Smooth muscle cell of the brain vasculature (primary cell): Measurements from ENCODE around the gene KIF26B.
"Not testable (repeated sequence)": the region's sequence is repeated elsewhere in the genome, so short reads cannot be mapped to it uniquely, and the experiment has no call there.

Source experiments
- DNase-seq: peaks from one replicate; pipeline ENCODE4 v3.0.0-alpha.2; 2012; ENCODE audit warnings: low read depth, low spot score

The KIF26B gene

GRCh38 chr1:245622332-245623014, 467.7 kb downstream of the KIF26B start:
- no peak for DNase-seq

GRCh38 chr1:245641384-245641783, 486.6 kb downstream of the KIF26B start:
- no peak for DNase-seq

- no peak for DNase-seq
These were observed 490.6 kb downstream of the KIF26B start for GRCh38 chr1:245645406-245645805.

GRCh38 chr1:245645894-245646293, 491.1 kb downstream of the KIF26B start:
- DNase-seq = no peak

- no peak for DNase-seq
These were observed 494.2 kb downstream of the KIF26B start for GRCh38 chr1:245648749-245649522.

GRCh38 chr1:245649666-245650065, 494.9 kb downstream of the KIF26B start:
- DNase-seq = no peak

- no peak for DNase-seq
These were observed 495.7 kb downstream of the KIF26B start for GRCh38 chr1:245650441-245650960.

- DNase-seq = no peak
These were observed 496.3 kb downstream of the KIF26B start for GRCh38 chr1:245651093-245651492.

- DNase-seq = no peak
These were observed 497.3 kb downstream of the KIF26B start for GRCh38 chr1:245652116-245652515.

- DNase-seq = no peak
These were observed 498.1 kb downstream of the KIF26B start for GRCh38 chr1:245652660-245653427.

- DNase-seq = no peak
These were observed 499.8 kb downstream of the KIF26B start for GRCh38 chr1:245654460-245655050.

GRCh38 chr1:245656189-245656717, 501.5 kb downstream of the KIF26B start:
- DNase-seq = no peak

GRCh38 chr1:245657371-245657770, 502.6 kb downstream of the KIF26B start:
- DNase-seq = no peak

- no peak for DNase-seq
These were observed 508.6 kb downstream of the KIF26B start for GRCh38 chr1:245663373-245663772.

GRCh38 chr1:245663841-245664240, 509.1 kb downstream of the KIF26B start:
- no peak for DNase-seq

GRCh38 chr1:245666412-245666811, 511.6 kb downstream of the KIF26B start:
- no peak for DNase-seq

GRCh38 chr1:245671349-245671748, 516.6 kb downstream of the KIF26B start:
- no peak for DNase-seq

GRCh38 chr1:245671966-245672767, 517.4 kb downstream of the KIF26B start:
- DNase-seq = no peak

- DNase-seq = not testable (repeated sequence)
These were observed 518.3 kb downstream of the KIF26B start for GRCh38 chr1:245672836-245673656.
